HEK293 (cell line): ENCODE results near the gene PDZRN4.
A peak's percentile ranks its signal among the peaks of the same experiment; 100 is the strongest.

ENCODE experiments used
- CTCF ChIA-PET: fragments of 350-600 bp; formaldehyde crosslinking; extraction: SDS; loops from one replicate; lab custom pipeline; 2021; ENCODE audit warnings: antibody characterized with exemption; lab: Yijun Ruan, JAX
- POLR2A ChIA-PET: fragments of 300-600 bp; formaldehyde crosslinking; extraction: SDS; loops from one replicate; lab custom pipeline; 2020; ENCODE audit warnings: antibody characterized with exemption, inconsistent platforms; lab: Yijun Ruan, JAX
- H3K27ac ChIP-seq: fragments of 200-500 bp; sonication (Bioruptor generic); 2 replicates; pipeline ENCODE4 v1.5.1; 2014; ENCODE audit warnings: low read depth, low read length, control low read depth, inconsistent platforms; ENCODE audit errors: extremely low read depth
- H3K36me3 ChIP-seq, 2 experiments: fragments of 200-500 bp in 1 of 2; sonication (Bioruptor generic) in 1 of 2; 1 replicate in 1 of 2; 2 replicates in 1 of 2; pipeline ENCODE4 v1.5.1; 2014 to 2017; ENCODE audit warnings: inconsistent platforms in 2 of 2, low read length in 2 of 2; ENCODE audit not compliant: control insufficient read depth in 2 of 2, insufficient read depth in 1 of 2
- H3K4me1 ChIP-seq: fragments of 200-500 bp; sonication (Bioruptor generic); 2 replicates; pipeline ENCODE4 v1.5.1; 2014; ENCODE audit warnings: mild to moderate bottlenecking, low read length, inconsistent platforms; ENCODE audit not compliant: control insufficient read depth, insufficient read depth
- H3K4me3 ChIP-seq: 2 replicates; pipeline ENCODE4 v1.5.1; 2011; ENCODE audit warnings: low read depth, mild to moderate bottlenecking, control low read depth, low read length, moderate library complexity
- H3K9me3 ChIP-seq: fragments of 200-500 bp; sonication (Bioruptor generic); 2 replicates; pipeline ENCODE4 v1.5.1; 2014; ENCODE audit warnings: low read depth, low read length, inconsistent platforms; ENCODE audit not compliant: control insufficient read depth, insufficient read depth
- ELK4 ChIP-seq: IDR thresholded peaks from 2 replicates; pipeline ENCODE4 v1.6.1; 2011; ENCODE audit warnings: mild to moderate bottlenecking, low read depth, low read length, borderline replicate concordance
- KLF10 ChIP-seq: fragments of 450-650 bp; IDR thresholded peaks from 2 replicates; pipeline ENCODE4 v1.5.1; 2018; ENCODE audit warnings: missing biosample characterization, mild to moderate bottlenecking, missing genetic modification characterization
- PRDM1 ChIP-seq: fragments of 450-650 bp; formaldehyde crosslinking; IDR thresholded peaks from 2 replicates; pipeline ENCODE4; 2016; ENCODE audit warnings: missing biosample characterization, missing genetic modification characterization
- PRDM2 ChIP-seq: fragments of 450-650 bp; formaldehyde crosslinking; IDR thresholded peaks from 2 replicates; pipeline ENCODE4 v1.5.1; 2016; ENCODE audit warnings: missing biosample characterization, missing genetic modification characterization, borderline replicate concordance
- REST ChIP-seq: fragments of 450-650 bp; formaldehyde crosslinking; IDR thresholded peaks from 2 replicates; pipeline ENCODE4 v1.5.1; 2016; ENCODE audit warnings: missing biosample characterization, missing genetic modification characterization
- SALL2 ChIP-seq: fragments of 450-650 bp; formaldehyde crosslinking; IDR thresholded peaks from 2 replicates; pipeline ENCODE4 v1.5.0; 2017; ENCODE audit warnings: missing biosample characterization, mild to moderate bottlenecking, missing genetic modification characterization, borderline replicate concordance
- SETDB1 ChIP-seq: IDR thresholded peaks from one replicate; pipeline ENCODE4 v1.6.1; 2017; ENCODE audit warnings: mild to moderate bottlenecking, low read length, moderate library complexity, mixed read lengths; ENCODE audit not compliant: insufficient read length
- TRIM28 ChIP-seq: IDR thresholded peaks from 2 replicates; pipeline ENCODE4 v1.6.1; 2011; ENCODE audit warnings: low read length, control low read depth, borderline replicate concordance
- ZBTB17 ChIP-seq: fragments of 450-650 bp; formaldehyde crosslinking; IDR thresholded peaks from 2 replicates; pipeline ENCODE4 v1.5.1; 2016; ENCODE audit warnings: missing biosample characterization, missing genetic modification characterization
- ZBTB20 ChIP-seq: fragments of 450-650 bp; formaldehyde crosslinking; IDR thresholded peaks from 2 replicates; pipeline ENCODE4 v1.5.1; 2016; ENCODE audit warnings: missing biosample characterization, missing genetic modification characterization
- ZFP69B ChIP-seq: fragments of 450-650 bp; formaldehyde crosslinking; IDR thresholded peaks from 2 replicates; pipeline ENCODE4 v1.5.1; 2016; ENCODE audit warnings: missing biosample characterization, missing genetic modification characterization
- ZNF114 ChIP-seq: fragments of 450-650 bp; formaldehyde crosslinking; IDR thresholded peaks from 2 replicates; pipeline ENCODE4 v1.5.0; 2017; ENCODE audit warnings: missing biosample characterization, missing genetic modification characterization
- ZNF174 ChIP-seq: fragments of 450-650 bp; formaldehyde crosslinking; IDR thresholded peaks from 2 replicates; pipeline ENCODE4 v1.5.0; 2017; ENCODE audit warnings: missing biosample characterization, mild to moderate bottlenecking, missing genetic modification characterization
- ZNF184 ChIP-seq: fragments of 450-650 bp; IDR thresholded peaks from 2 replicates; pipeline ENCODE4 v1.5.1; 2018; ENCODE audit warnings: missing biosample characterization, mild to moderate bottlenecking, missing genetic modification characterization
- ZNF211 ChIP-seq: fragments of 450-650 bp; formaldehyde crosslinking; IDR thresholded peaks from 2 replicates; pipeline ENCODE4 v1.5.1; 2016; ENCODE audit warnings: low read depth, missing biosample characterization, missing genetic modification characterization
- ZNF23 ChIP-seq: fragments of 450-650 bp; formaldehyde crosslinking; IDR thresholded peaks from 2 replicates; pipeline ENCODE4 v1.5.1; 2016; ENCODE audit warnings: missing biosample characterization, missing genetic modification characterization, borderline replicate concordance
- ZNF302 ChIP-seq: fragments of 450-650 bp; formaldehyde crosslinking; IDR thresholded peaks from 2 replicates; pipeline ENCODE4 v1.5.1; 2016; ENCODE audit warnings: missing biosample characterization, missing genetic modification characterization, low read depth
- ZNF324 ChIP-seq: fragments of 450-650 bp; formaldehyde crosslinking; IDR thresholded peaks from 2 replicates; pipeline ENCODE4 v1.5.1; 2016; ENCODE audit warnings: missing biosample characterization, missing genetic modification characterization
- ZNF37A ChIP-seq: fragments of 450-650 bp; IDR thresholded peaks from 2 replicates; pipeline ENCODE4 v1.5.1; 2018; ENCODE audit warnings: missing biosample characterization, missing genetic modification characterization
- ZNF624 ChIP-seq: fragments of 450-650 bp; formaldehyde crosslinking; IDR thresholded peaks from 2 replicates; pipeline ENCODE4 v1.5.1; 2017; ENCODE audit warnings: missing biosample characterization, missing genetic modification characterization
- ZNF660 ChIP-seq: fragments of 450-650 bp; IDR thresholded peaks from 2 replicates; pipeline ENCODE4 v1.5.1; 2018; ENCODE audit warnings: missing biosample characterization, mild to moderate bottlenecking, missing genetic modification characterization
- ZNF664 ChIP-seq: fragments of 450-650 bp; formaldehyde crosslinking; IDR thresholded peaks from 2 replicates; pipeline ENCODE4 v1.5.1; 2016; ENCODE audit warnings: missing biosample characterization, missing genetic modification characterization
- ZNF677 ChIP-seq: fragments of 450-650 bp; IDR thresholded peaks from 2 replicates; pipeline ENCODE4 v1.5.0; 2018; ENCODE audit warnings: missing biosample characterization, mild to moderate bottlenecking, missing genetic modification characterization, moderate library complexity
- ZNF791 ChIP-seq: fragments of 450-650 bp; formaldehyde crosslinking; IDR thresholded peaks from 2 replicates; pipeline ENCODE4 v1.5.1; 2016; ENCODE audit warnings: missing biosample characterization, missing genetic modification characterization
- TF ChIP-seq, protein P1 (sequence below): fragments of 450-650 bp; formaldehyde crosslinking; IDR thresholded peaks from 2 replicates; pipeline ENCODE4 v1.5.1; 2016; ENCODE audit warnings: missing biosample characterization, missing genetic modification characterization

PDZRN4 gene

DNA sequence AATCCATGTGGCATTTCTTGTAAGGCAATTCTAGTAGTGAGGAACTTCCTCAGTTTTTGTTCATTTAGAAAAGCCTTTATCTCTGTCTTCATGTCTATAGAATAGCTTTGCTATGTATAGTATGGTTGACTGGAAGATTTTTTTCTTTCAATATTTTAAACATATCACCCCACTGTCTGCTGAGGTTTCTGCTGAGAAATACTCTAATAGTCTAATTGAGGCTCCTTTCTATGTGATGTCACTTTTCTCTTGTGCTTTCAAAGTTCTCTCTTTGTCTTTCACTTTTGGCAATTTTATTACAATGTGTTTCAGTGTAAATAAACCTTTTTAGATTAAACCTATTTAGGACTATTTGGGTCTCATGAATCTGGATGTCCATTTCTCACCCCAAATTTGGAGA, 192.8 kb downstream of the PDZRN4 start:
- ChIA-PET CTCF (interaction anchor here (0.6 kb wide), 1 partner anchor 112 kb away, joined by 3 read pairs; no protein-coding TSS in a partner anchor), POLR2A (no interaction called here)
- Histone ChIP-seq H3K36me3 (no peaks in the 10 kb centered on the region), H3K4me3 (no peak overlapping the region)
- TF ChIP-seq ZNF37A (tag by site-specific recombination) (no peak), ZNF211 (no peak), ZNF664 (tag by site-specific recombination) (no peak), ZNF114 (tag by site-specific recombination) (no peak), ELK4 (no peak), PRDM1 (tag by site-specific recombination) (peak; percentile 73; the same call in 1 of the 2 replicates), PRDM2 (tag by site-specific recombination) (no peak), ZNF677 (tag by site-specific recombination) (no peak), SETDB1 (peak; percentile 76), ZNF174 (tag by site-specific recombination) (no peak), ZNF23 (tag by site-specific recombination) (no peak), TRIM28 (peak; percentile 82), KLF10 (tag by site-specific recombination) (no peak), ZBTB17 (tag by site-specific recombination) (no peak), SALL2 (no peak), ZNF302 (tag by site-specific recombination) (no peak), ZBTB20 (tag by site-specific recombination) (no peak), ZNF624 (no peak), ZFP69B (tag by site-specific recombination) (no peak), ZNF184 (no peak), ZNF791 (peak; percentile 94), ZNF324 (tag by site-specific recombination) (no peak), ZNF660 (tag by site-specific recombination) (no peak), REST (no peak)
- TF ChIP-seq, protein P1, sequence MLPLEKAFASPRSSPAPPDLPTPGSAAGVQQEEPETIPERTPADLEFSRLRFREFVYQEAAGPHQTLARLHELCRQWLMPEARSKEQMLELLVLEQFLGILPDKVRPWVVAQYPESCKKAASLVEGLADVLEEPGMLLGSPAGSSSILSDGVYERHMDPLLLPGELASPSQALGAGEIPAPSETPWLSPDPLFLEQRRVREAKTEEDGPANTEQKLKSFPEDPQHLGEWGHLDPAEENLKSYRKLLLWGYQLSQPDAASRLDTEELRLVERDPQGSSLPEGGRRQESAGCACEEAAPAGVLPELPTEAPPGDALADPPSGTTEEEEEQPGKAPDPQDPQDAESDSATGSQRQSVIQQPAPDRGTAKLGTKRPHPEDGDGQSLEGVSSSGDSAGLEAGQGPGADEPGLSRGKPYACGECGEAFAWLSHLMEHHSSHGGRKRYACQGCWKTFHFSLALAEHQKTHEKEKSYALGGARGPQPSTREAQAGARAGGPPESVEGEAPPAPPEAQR (tag by site-specific recombination), result no peak
- TF ChIP-seq, all 188 proteins: peak for 4
- H3K27ac ChIP-seq, result no peak overlapping the region
- no peaks in the 10 kb centered on the region; the same call in 1 of the 2 replicates for H3K9me3 ChIP-seq
- no peaks in the 10 kb centered on the region for H3K4me1 ChIP-seq
